Liver (tissue), 9 donors: ENCODE results near the gene PRMT9. TPM values are rescaled to one million over a fixed set of nuclear protein-coding genes. Genes with fewer than 3 reads are reported as not detected.

Experiments used
- DNase-seq: peaks from one replicate; pipeline ENCODE4 v3.0.0-alpha.2; 2017; ENCODE audit warnings: low spot score
- H3K27ac ChIP-seq, 2 donors: one replicate each; pipeline ENCODE4 v1.7.0; 2013; ENCODE audit warnings: inconsistent platforms in 2 of 2, low read length in 2 of 2, control low read depth in 1 of 2, low read depth in 1 of 2, mild to moderate bottlenecking in 1 of 2
- H3K27me3 ChIP-seq, 4 donors: one replicate each; pipeline versions ENCODE4 v1.6.1 to v1.7.0; 2013; ENCODE audit warnings: low read length in 3 of 4, inconsistent platforms in 1 of 4, mild to moderate bottlenecking in 1 of 4, moderate library complexity in 1 of 4; ENCODE audit not compliant: control insufficient read depth in 4 of 4, insufficient read depth in 4 of 4
- H3K36me3 ChIP-seq, 4 donors: one replicate each; pipeline versions ENCODE4 v1.6.1 to v1.7.0; 2013; ENCODE audit warnings: low read length in 3 of 4, mild to moderate bottlenecking in 3 of 4, low read depth in 1 of 4, moderate library complexity in 1 of 4; ENCODE audit not compliant: control insufficient read depth in 4 of 4, insufficient read depth in 3 of 4
- H3K4me1 ChIP-seq, 4 donors: one replicate each; pipeline versions ENCODE4 v1.6.1 to v1.7.0; 2013; ENCODE audit warnings: low read length in 3 of 4, mild to moderate bottlenecking in 3 of 4, moderate library complexity in 1 of 4; ENCODE audit not compliant: control insufficient read depth in 4 of 4, insufficient read depth in 4 of 4
- H3K4me3 ChIP-seq, 3 donors: one replicate each; pipeline versions ENCODE4 v1.6.1 to v1.7.0; 2013; ENCODE audit warnings: low read length in 3 of 3, control low read depth in 1 of 3, low read depth in 1 of 3, mild to moderate bottlenecking in 1 of 3
- H3K9ac ChIP-seq, 2 donors: one replicate each; pipeline ENCODE4 v1.7.0; 2013; ENCODE audit warnings: low read length in 2 of 2, mild to moderate bottlenecking in 2 of 2, moderate library complexity in 2 of 2, control low read depth in 1 of 2, low read depth in 1 of 2
- H3K9me3 ChIP-seq, 4 donors: one replicate each; pipeline versions ENCODE4 v1.6.1 to v1.7.0; 2013; ENCODE audit warnings: low read length in 3 of 4; ENCODE audit not compliant: control insufficient read depth in 4 of 4
- EGR1 ChIP-seq, 2 donors: IDR thresholded peaks; 2 replicates each; pipeline ENCODE4 v1.6.1; 2016 to 2018; ENCODE audit warnings: antibody characterized with exemption in 2 of 2, low read depth in 2 of 2
- GABPA ChIP-seq, 2 donors: IDR thresholded peaks in 1 of 2; conservative IDR thresholded peaks in 1 of 2; 2 replicates each; pipeline ENCODE4 v1.6.1; 2016; ENCODE audit warnings: antibody characterized with exemption in 2 of 2, mild to moderate bottlenecking in 1 of 2, moderate library complexity in 1 of 2
- HNF4A ChIP-seq, 2 donors: conservative IDR thresholded peaks; 2 replicates each; pipeline ENCODE4 v1.6.1; 2016; ENCODE audit warnings: antibody characterized with exemption in 2 of 2, mild to moderate bottlenecking in 2 of 2
- HNF4G ChIP-seq: IDR thresholded peaks from 2 replicates; pipeline ENCODE4 v1.6.1; 2016; ENCODE audit warnings: antibody characterized with exemption
- MAX ChIP-seq: IDR thresholded peaks from 2 replicates; pipeline ENCODE4 v1.6.1; 2016; ENCODE audit warnings: antibody characterized with exemption
- NR2F2 ChIP-seq: IDR thresholded peaks from 2 replicates; pipeline ENCODE4 v1.6.1; 2016; ENCODE audit warnings: antibody characterized with exemption
- RAD21 ChIP-seq, 2 donors: IDR thresholded peaks; 2 replicates each; pipeline ENCODE4 v1.6.1; 2016; ENCODE audit warnings: antibody characterized with exemption in 2 of 2, mild to moderate bottlenecking in 2 of 2
- REST ChIP-seq: IDR thresholded peaks from 2 replicates; pipeline ENCODE4 v1.6.1; 2016; ENCODE audit warnings: antibody characterized with exemption, mild to moderate bottlenecking
- RXRA ChIP-seq, 2 donors: IDR thresholded peaks; 2 replicates each; pipeline ENCODE4 v1.6.1; 2017 to 2018; ENCODE audit warnings: antibody characterized with exemption in 2 of 2, mild to moderate bottlenecking in 1 of 2
- SP1 ChIP-seq: IDR thresholded peaks from 2 replicates; pipeline ENCODE4 v1.6.1; 2018; ENCODE audit warnings: antibody characterized with exemption, mild to moderate bottlenecking
- TAF1 ChIP-seq: conservative IDR thresholded peaks from 2 replicates; pipeline ENCODE4 v1.6.1; 2016; ENCODE audit warnings: antibody characterized with exemption, mild to moderate bottlenecking
- YY1 ChIP-seq: IDR thresholded peaks from 2 replicates; pipeline ENCODE4 v1.6.1; 2016; ENCODE audit warnings: antibody characterized with exemption, mild to moderate bottlenecking
- ZBTB33 ChIP-seq: IDR thresholded peaks from 2 replicates; pipeline ENCODE4 v1.6.1; 2016; ENCODE audit warnings: antibody characterized with exemption
- WGBS: extraction: QIAGEN DNeasy Blood & Tissue Kit; methylation state at CpG from one replicate; pipeline ENCODE4 v1.1.7; 2013; 5-methylcytosine and 5-hydroxymethylcytosine counted together
- polyA plus RNA-seq, 2 donors: library from polyadenylated mRNA; stranded (reverse) in 1 of 2; unstranded in 1 of 2; fragments of 200-250 nt in 1 of 2; fragments of >200 nt in 1 of 2; fragmentation: Nextera tagmentation in 1 of 2; extraction: Ambion mirVana in 1 of 2; gene quantifications; one replicate each; pipeline versions ENCODE4 v1.2.1 to v1.2.3, GENCODE V29; 2013 to 2015
- total RNA-seq, 2 donors: library from RNA; depleted of rRNA; stranded (reverse); fragments of >200 nt; gene quantifications; one replicate each; pipeline ENCODE4 v1.2.3, GENCODE V29; 2014
- TF ChIP-seq, protein P1 (sequence below): fragments of 150-350 bp; IDR thresholded peaks from 2 replicates; pipeline ENCODE4 v1.5.1; 2017; ENCODE audit warnings: improper control_type of control experiment, low read depth, low read length; ENCODE audit not compliant: missing input control
- TF ChIP-seq, protein P2 (sequence below): IDR thresholded peaks from 2 replicates; pipeline ENCODE4 v1.6.1; 2016; ENCODE audit warnings: antibody characterized with exemption
- donor health status: healthy.
- donor health status: healthy.
- donor health status: healthy.
- donor health status: healthy.
- donor health status: healthy.

PRMT9 gene
- total and polyA plus RNA-seq, 4 donors, result 2.4 to 8.5 (median 5.7) TPM

- Histone ChIP-seq H3K36me3 (no peaks in the 10 kb centered on the region), H3K9ac (no peak overlapping the region), H3K4me3 (no peak overlapping the region), H3K27me3 (no peaks in the 10 kb centered on the region), H3K27ac (no peak overlapping the region), H3K4me1 (no peaks in the 10 kb centered on the region), H3K9me3 (no peaks in the 10 kb centered on the region)
- TF ChIP-seq RAD21 (IDR thresholded peaks at IDR 0.05) (no peak), NR2F2 (no peak), HNF4A (conservative IDR thresholded peaks at IDR 0.05) (no peak), SP1 (no peak), ZBTB33 (no peak), EGR1 (IDR thresholded peaks at IDR 0.05; ENCODE audit: low read depth in 2 of 2) (no peak), GABPA (IDR thresholded peaks at IDR 0.05 in 1 of 2, conservative IDR thresholded peaks at IDR 0.05 in 1 of 2) (no peak), MAX (no peak), RXRA (IDR thresholded peaks at IDR 0.05) (no peak), REST (no peak), HNF4G (no peak)
- TF ChIP-seq, protein P1, sequence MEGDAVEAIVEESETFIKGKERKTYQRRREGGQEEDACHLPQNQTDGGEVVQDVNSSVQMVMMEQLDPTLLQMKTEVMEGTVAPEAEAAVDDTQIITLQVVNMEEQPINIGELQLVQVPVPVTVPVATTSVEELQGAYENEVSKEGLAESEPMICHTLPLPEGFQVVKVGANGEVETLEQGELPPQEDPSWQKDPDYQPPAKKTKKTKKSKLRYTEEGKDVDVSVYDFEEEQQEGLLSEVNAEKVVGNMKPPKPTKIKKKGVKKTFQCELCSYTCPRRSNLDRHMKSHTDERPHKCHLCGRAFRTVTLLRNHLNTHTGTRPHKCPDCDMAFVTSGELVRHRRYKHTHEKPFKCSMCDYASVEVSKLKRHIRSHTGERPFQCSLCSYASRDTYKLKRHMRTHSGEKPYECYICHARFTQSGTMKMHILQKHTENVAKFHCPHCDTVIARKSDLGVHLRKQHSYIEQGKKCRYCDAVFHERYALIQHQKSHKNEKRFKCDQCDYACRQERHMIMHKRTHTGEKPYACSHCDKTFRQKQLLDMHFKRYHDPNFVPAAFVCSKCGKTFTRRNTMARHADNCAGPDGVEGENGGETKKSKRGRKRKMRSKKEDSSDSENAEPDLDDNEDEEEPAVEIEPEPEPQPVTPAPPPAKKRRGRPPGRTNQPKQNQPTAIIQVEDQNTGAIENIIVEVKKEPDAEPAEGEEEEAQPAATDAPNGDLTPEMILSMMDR, result no peak
- TF ChIP-seq, protein P2, sequence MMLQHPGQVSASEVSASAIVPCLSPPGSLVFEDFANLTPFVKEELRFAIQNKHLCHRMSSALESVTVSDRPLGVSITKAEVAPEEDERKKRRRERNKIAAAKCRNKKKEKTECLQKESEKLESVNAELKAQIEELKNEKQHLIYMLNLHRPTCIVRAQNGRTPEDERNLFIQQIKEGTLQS, result no peak
- WGBS, result 72% methylated on average over 1 of the region's 1 CpG
- no peak for DNase-seq
Observed at GRCh38 chr4:147596377-147596776, 87.6 kb downstream of the PRMT9 start.

GRCh38 chr4:147594578-147594977 is 89.4 kb downstream of the PRMT9 start:
- Histone ChIP-seq H3K4me1 (no peaks in the 10 kb centered on the region), H3K27me3 (no peaks in the 10 kb centered on the region), H3K27ac (no peak overlapping the region), H3K36me3 (no peaks in the 10 kb centered on the region), H3K9ac (no peak overlapping the region), H3K9me3 (no peaks in the 10 kb centered on the region), H3K4me3 (no peak overlapping the region)
- TF ChIP-seq RAD21 (IDR thresholded peaks at IDR 0.05) (no peak), TAF1 (no peak), EGR1 (IDR thresholded peaks at IDR 0.05; ENCODE audit: low read depth in 2 of 2) (no peak), NR2F2 (no peak), MAX (no peak), YY1 (no peak), SP1 (no peak), HNF4G (no peak)
- TF ChIP-seq, protein P2, result no peak
- TF ChIP-seq, protein P1, result no peak
- 71% methylated on average over 2 of the region's 2 CpGs for WGBS
- no peak for DNase-seq
